ENCODE data around the gene ANK3.
A peak's percentile ranks its signal among the peaks of the same experiment; 100 is the strongest.

ANK3 gene

DNA sequence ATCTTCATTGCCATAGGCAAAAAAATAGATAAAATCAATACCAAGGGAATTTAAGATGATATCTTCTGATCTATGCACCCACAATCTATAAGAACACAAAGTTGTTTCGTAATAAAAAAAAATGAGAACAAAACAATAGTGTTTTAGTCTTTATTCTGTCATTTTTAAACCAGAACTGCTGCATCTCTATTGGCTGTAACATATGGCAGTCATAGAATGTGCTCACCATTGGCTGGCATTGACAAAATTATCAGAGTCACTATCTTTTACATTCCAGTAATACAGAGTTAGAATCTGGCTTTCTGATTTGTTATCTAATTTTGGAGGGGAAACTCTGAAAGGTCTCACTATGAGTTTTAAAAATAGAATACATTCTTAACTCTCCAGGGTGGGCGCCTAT, 344.7 kb downstream of the ANK3 start:
- DNase-seq (ENCODE audit: low read depth in 2 of 2): no peak
- H3K4me3 ChIP-seq (replicated peaks in 1 of 2; ENCODE audit: low read depth in 2 of 2, low read length in 2 of 2): no peak overlapping the region
- TF ChIP-seq, protein P1, sequence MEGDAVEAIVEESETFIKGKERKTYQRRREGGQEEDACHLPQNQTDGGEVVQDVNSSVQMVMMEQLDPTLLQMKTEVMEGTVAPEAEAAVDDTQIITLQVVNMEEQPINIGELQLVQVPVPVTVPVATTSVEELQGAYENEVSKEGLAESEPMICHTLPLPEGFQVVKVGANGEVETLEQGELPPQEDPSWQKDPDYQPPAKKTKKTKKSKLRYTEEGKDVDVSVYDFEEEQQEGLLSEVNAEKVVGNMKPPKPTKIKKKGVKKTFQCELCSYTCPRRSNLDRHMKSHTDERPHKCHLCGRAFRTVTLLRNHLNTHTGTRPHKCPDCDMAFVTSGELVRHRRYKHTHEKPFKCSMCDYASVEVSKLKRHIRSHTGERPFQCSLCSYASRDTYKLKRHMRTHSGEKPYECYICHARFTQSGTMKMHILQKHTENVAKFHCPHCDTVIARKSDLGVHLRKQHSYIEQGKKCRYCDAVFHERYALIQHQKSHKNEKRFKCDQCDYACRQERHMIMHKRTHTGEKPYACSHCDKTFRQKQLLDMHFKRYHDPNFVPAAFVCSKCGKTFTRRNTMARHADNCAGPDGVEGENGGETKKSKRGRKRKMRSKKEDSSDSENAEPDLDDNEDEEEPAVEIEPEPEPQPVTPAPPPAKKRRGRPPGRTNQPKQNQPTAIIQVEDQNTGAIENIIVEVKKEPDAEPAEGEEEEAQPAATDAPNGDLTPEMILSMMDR (IDR thresholded peaks at IDR 0.05; ENCODE audit: low read depth, low read length): no peak

GRCh38 chr10:60044242-60044641, 345.4 kb downstream of the ANK3 start:
- H3K4me3 ChIP-seq (replicated peaks in 1 of 2; ENCODE audit: low read depth in 2 of 2, low read length in 2 of 2): no peak overlapping the region
- DNase-seq (ENCODE audit: low read depth in 2 of 2): peak; percentile 62 to 65
- TF ChIP-seq, protein P1 (IDR thresholded peaks at IDR 0.05; ENCODE audit: low read depth, low read length): no peak

- TF ChIP-seq, protein P1 (IDR thresholded peaks at IDR 0.05; ENCODE audit: low read depth, low read length): no peak
- no peak overlapping the region for H3K4me3 ChIP-seq (replicated peaks in 1 of 2; ENCODE audit: low read depth in 2 of 2, low read length in 2 of 2)
- peak in 1 of 2 donors; percentile 45 for DNase-seq (ENCODE audit: low read depth in 2 of 2)
These were observed 346.0 kb downstream of the ANK3 start for GRCh38 chr10:60043561-60044241.

- no peak for DNase-seq (ENCODE audit: low read depth in 2 of 2)
- TF ChIP-seq, protein P1 (IDR thresholded peaks at IDR 0.05; ENCODE audit: low read depth, low read length): no peak
- no peak overlapping the region for H3K4me3 ChIP-seq (replicated peaks in 1 of 2; ENCODE audit: low read depth in 2 of 2, low read length in 2 of 2)
These were observed 346.8 kb downstream of the ANK3 start for GRCh38 chr10:60042914-60043313.

DNA sequence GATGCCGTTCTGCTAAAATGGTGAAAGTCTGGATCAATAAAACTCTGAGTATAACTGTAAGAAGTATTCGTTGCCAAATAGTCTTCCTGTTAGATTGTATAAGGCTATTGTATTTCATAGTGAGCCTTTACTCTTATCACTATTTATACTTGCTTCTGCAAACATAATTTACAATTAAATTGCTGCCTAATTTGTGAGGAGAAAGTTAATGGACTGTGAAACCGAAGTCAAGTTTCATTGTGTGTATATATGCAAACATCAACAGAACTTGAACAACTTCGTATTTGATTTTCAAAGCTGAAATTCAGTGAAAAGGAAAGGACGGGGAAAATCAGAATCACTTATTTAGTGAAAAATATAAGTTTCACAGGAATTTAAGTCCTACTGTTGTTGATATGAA, 347.4 kb downstream of the ANK3 start:
- DNase-seq (ENCODE audit: low read depth in 2 of 2): no peak
- TF ChIP-seq, protein P1 (IDR thresholded peaks at IDR 0.05; ENCODE audit: low read depth, low read length): no peak
- H3K4me3 ChIP-seq (replicated peaks in 1 of 2; ENCODE audit: low read depth in 2 of 2, low read length in 2 of 2): no peak overlapping the region

DNA sequence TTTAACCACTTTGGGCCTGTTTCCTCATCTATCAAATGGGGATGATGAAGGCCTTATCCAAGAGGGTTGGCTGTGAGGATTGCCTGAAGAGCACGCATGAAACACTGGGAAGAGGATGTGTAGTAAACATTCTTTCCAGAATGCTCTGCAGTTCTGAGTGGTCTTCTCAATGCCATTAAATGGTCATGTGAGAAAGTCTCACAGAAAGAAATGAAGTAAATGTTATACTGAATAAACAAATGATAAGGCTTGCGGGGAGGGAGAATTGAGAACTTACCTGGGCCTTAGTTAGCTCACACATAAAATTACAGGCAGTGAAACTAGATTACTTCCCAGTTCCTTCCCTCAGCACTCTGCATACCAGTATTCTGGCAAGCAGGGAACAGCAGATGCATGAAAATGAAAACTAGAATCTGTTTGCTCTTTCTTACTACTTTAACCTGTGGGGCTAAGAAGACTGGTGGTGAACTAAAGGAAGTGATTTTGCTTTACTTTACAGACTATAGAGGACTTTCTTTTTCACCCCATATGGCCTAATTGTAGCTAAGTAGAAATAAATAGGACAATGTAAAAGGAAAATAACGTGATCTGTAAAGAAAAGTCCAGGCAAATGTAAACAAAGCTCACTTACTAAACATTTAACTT, 348.1 kb downstream of the ANK3 start:
- H3K4me3 ChIP-seq (replicated peaks in 1 of 2; ENCODE audit: low read depth in 2 of 2, low read length in 2 of 2): no peak overlapping the region
- DNase-seq (ENCODE audit: low read depth in 2 of 2): no peak
- TF ChIP-seq, protein P1 (IDR thresholded peaks at IDR 0.05; ENCODE audit: low read depth, low read length): no peak
